Measurements from ENCODE around the gene MIPOL1.
"Not testable (repeated sequence)": the region's sequence is repeated elsewhere in the genome, so short reads cannot be mapped to it uniquely, and the experiment has no call there.

MIPOL1 gene

GRCh38 chr14:37546621-37547447 is 349.1 kb downstream of the MIPOL1 start:
- DNase-seq (ENCODE audit: low read depth in 2 of 2) = no peak

- DNase-seq (ENCODE audit: low read depth in 2 of 2) = no peak
Observed at GRCh38 chr14:37550511-37550910, 352.8 kb downstream of the MIPOL1 start.

GRCh38 chr14:37551119-37551518 is 353.4 kb downstream of the MIPOL1 start:
- no peak for DNase-seq (ENCODE audit: low read depth in 2 of 2)

- DNase-seq (ENCODE audit: low read depth in 2 of 2) = no peak
Observed at GRCh38 chr14:37553935-37554550, 356.3 kb downstream of the MIPOL1 start.

GRCh38 chr14:37555596-37555995 is 357.9 kb downstream of the MIPOL1 start:
- DNase-seq (ENCODE audit: low read depth in 2 of 2) = not testable (repeated sequence)

- DNase-seq (ENCODE audit: low read depth in 2 of 2) = no peak
Observed at GRCh38 chr14:37558740-37559139, 361.0 kb downstream of the MIPOL1 start.

- DNase-seq (ENCODE audit: low read depth in 2 of 2) = no peak
Observed at GRCh38 chr14:37559386-37559785, 361.6 kb downstream of the MIPOL1 start.

- DNase-seq (ENCODE audit: low read depth in 2 of 2) = no peak
Observed at GRCh38 chr14:37563189-37563588, 365.5 kb downstream of the MIPOL1 start.

GRCh38 chr14:37565550-37565949 is 367.8 kb downstream of the MIPOL1 start:
- no peak for DNase-seq (ENCODE audit: low read depth in 2 of 2)

- DNase-seq (ENCODE audit: low read depth in 2 of 2) = no peak
Observed at GRCh38 chr14:37566811-37567371, 369.2 kb downstream of the MIPOL1 start.

GRCh38 chr14:37569729-37570128 is 372.0 kb downstream of the MIPOL1 start:
- no peak for DNase-seq (ENCODE audit: low read depth in 2 of 2)

- DNase-seq (ENCODE audit: low read depth in 2 of 2) = no peak
Observed at GRCh38 chr14:37571391-37571790, 373.7 kb downstream of the MIPOL1 start.

- DNase-seq (ENCODE audit: low read depth in 2 of 2) = no peak
Observed at GRCh38 chr14:37573356-37573755, 375.6 kb downstream of the MIPOL1 start.

GRCh38 chr14:37579274-37579673 is 381.5 kb downstream of the MIPOL1 start:
- no peak for DNase-seq (ENCODE audit: low read depth in 2 of 2)

GRCh38 chr14:37580146-37580545 is 382.4 kb downstream of the MIPOL1 start:
- no peak for DNase-seq (ENCODE audit: low read depth in 2 of 2)

GRCh38 chr14:37583358-37584210 is 385.8 kb downstream of the MIPOL1 start:
- no peak for DNase-seq (ENCODE audit: low read depth in 2 of 2)

GRCh38 chr14:37584211-37585100 is 386.7 kb downstream of the MIPOL1 start:
- no peak for DNase-seq (ENCODE audit: low read depth in 2 of 2)

GRCh38 chr14:37585101-37585511 is 387.4 kb downstream of the MIPOL1 start:
- DNase-seq (ENCODE audit: low read depth in 2 of 2) = no peak

GRCh38 chr14:37585971-37586796 is 388.4 kb downstream of the MIPOL1 start:
- DNase-seq (ENCODE audit: low read depth in 2 of 2) = no peak

- no peak for DNase-seq (ENCODE audit: low read depth in 2 of 2)
Observed at GRCh38 chr14:37586797-37587130, 389.0 kb downstream of the MIPOL1 start.
